Hepatic stellate cell (primary cell): ENCODE measurements around the gene MMEL1.
"Not testable (repeated sequence)": the region's sequence is repeated elsewhere in the genome, so short reads cannot be mapped to it uniquely, and the experiment has no call there.

Source experiments
- DNase-seq: peaks from one replicate; pipeline ENCODE4 v3.0.0; 2011; ENCODE audit warnings: low spot score

The MMEL1 gene

GRCh38 chr1:2628191-2628932 lies 4.5 kb downstream of the MMEL1 start:
- DNase-seq, result no peak

DNA sequence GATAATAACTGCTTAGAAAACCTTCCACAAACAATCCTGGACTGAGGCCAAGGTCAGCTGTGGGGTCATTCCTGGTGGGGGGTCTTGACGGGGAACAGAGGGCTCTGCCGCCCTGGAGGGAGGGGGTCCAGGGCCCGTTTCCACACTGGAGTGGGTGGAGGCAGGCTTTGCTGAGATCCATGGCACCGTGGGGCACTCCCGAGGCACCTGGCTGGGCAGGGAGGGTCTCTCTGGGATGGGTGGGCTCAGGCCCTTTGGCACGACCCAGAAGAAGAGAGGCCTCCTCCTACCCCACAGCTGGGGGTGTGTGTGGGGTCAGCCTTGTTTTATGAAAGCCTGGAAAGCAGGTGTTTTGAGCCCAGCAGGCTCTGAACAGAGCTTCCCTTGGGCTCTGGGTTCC lies 5.1 kb downstream of the MMEL1 start:
- no peak for DNase-seq

- not testable (repeated sequence) for DNase-seq
These were observed 7.1 kb downstream of the MMEL1 start for GRCh38 chr1:2625748-2626147.

- DNase-seq, result no peak
These were observed 7.5 kb downstream of the MMEL1 start for GRCh38 chr1:2625311-2625710.

DNA sequence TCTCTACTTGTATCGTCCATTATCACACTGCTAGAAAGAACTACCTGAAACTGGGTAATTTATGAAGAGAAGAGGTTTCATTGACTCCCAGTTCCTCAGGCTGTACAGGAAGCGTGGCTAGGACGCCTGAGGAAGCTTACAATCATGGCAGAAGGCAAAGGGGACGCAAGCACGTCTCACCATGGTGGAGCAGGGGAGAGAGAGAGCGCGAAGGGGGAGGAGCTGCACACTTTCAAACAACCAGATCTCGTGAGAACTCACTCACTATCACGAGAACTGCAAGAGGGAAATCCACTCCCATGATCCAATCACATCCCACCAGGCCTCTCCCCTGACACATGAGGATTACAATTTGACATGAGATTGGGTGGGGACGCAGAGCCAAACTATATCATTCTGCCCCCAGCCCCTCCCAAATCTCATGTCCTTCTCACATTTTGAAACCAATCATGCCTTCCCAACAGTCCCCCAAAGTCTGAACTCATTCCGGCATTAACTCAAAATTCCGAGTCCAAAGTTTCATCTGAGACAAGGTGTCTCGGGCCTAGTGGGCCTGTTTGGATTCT lies 8.0 kb downstream of the MMEL1 start:
- DNase-seq, result no peak

DNA sequence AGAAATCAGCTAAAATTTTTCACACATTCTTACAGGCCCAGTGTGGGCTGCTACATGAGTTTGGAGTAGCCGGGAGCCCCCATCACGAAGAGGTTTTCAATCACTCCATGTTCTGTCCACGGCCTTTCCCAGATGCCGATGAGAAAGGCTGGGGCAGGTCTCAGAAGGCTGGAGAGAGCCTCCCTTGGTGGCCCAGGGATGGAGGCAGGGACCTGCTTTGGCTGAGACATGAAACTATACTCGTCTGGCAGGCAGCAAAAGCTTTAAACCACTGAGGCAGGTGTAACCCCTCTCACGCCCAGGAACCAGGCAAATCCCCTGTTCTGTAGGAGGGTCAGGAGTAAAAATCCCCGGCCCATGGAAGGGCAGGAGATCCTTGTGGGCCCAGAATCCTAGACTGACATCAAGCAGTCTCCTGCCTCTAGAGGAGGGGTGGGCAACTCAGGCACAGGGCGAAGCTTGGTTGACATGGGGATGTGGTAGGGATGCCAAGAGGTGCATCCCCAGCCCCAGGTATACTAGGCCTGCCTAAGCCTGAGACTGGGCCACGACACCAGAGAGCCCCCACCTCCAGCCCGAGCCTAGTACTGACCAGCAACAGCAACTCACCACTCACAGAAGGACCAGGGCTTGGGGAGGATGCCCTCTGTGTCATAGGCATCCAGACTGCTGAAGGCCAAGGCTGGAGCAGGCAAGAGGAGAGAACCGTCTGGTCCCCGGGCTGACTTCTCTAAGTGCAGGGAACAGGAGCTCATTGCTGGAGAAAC lies 9.1 kb downstream of the MMEL1 start:
- DNase-seq, result no peak

GRCh38 chr1:2617971-2618470 lies 14.8 kb downstream of the MMEL1 start:
- DNase-seq, result no peak

DNA sequence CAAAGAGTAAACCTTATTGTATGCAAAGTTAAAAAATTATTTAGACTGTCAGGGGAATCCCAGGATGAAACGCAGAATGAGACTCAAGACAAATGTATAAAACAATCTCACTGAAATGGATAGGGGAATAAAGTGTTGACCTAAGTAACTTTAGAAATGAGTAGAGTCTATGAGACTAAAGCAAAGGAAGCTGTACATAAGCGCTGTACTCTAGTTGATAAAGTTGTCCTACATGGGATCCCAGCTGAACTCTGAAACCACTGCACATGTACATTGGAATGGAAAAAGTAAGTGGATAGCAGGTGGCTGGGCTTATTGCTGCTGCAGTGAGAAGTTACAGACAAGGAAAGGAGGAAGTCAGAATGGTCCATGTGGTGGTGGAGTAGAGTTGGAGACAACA lies 18.7 kb downstream of the MMEL1 start:
- no peak for DNase-seq

DNA sequence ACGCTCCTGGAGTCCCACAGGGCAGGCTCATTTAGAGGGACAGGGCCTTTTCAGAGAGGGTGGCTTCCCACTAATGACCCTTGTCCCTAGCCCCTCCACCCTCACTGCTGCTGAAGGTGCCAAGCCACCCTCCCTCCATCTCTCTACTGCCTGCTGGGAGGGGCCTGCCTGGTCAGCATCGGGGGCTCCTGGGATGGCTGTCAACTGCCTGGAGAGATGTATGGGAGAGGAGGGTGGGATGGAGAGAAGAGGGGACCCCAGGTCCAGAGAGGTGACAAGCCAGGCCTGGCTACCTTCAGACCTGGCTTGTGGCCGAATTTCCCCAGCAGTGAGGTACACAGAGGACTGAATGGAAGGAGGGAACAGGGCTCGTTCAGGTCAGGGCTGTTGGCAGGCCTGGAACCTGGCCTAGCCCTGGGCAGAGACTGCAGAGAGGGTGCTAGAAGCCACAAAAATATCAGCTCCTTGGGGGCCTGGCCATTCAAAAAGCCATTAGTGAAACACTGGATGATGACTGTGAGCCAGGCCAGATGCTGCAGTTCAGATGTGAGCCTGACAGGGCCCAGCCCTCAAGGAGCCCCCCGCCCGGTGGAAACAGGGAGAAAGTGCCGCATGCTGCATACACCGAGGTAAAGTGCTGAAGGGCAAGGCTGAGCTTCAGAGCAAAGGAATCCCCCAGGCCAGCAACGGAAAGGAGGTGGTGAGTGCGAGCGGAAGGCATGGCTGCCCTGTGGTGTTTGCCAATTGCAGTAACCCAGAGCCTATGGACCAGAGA lies 20.0 kb downstream of the MMEL1 start:
- DNase-seq, result no peak

- DNase-seq, result no peak
These were observed 21.0 kb downstream of the MMEL1 start for GRCh38 chr1:2611621-2612437.

GRCh38 chr1:2611031-2611501 lies 21.8 kb downstream of the MMEL1 start:
- no peak for DNase-seq

DNA sequence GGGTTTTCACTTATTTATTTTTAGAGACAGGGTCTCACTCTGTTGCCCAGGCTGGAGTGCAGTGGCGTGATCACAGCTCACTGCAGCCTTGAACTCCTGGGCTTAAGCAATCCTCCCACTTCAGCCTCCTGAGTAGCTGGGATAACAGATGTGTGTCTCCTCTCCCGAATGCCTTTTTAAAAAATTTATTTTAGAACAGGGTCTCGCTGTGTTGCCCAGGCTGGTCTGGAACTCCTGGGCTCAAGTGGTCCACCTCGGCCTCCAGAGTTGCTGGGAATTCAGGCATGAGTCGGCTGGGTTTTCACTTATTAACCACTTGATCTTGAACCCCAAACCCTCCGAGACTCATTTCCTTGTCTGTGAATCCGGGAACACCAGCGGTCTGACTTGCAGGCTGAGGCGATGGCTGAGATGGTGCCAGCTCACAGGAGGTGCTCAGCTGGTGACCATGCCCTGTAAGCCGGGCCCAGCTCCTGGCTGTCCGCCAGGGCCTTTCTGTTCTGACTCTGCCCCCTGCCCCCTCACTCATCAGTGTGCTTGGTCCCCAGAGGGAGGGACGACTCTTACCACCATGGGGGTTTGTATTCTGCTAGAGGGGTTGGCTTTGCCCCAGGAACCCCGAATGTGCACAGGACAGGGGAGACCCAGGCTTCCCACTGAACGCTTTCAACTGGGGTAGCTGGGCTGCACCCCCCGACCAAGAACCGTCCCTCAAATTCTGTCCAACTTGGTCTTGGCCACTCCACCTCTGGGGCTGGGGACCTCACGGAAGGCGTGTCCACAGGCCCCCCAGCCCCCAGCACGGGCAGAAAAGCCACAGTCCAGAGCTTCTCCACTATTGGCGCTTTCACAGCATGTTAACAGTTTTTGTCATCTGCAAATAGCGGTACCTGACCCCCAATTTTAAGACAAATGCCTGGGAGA lies 22.5 kb downstream of the MMEL1 start:
- no peak for DNase-seq

- DNase-seq, result no peak
These were observed 23.3 kb downstream of the MMEL1 start for GRCh38 chr1:2609319-2610035.

DNA sequence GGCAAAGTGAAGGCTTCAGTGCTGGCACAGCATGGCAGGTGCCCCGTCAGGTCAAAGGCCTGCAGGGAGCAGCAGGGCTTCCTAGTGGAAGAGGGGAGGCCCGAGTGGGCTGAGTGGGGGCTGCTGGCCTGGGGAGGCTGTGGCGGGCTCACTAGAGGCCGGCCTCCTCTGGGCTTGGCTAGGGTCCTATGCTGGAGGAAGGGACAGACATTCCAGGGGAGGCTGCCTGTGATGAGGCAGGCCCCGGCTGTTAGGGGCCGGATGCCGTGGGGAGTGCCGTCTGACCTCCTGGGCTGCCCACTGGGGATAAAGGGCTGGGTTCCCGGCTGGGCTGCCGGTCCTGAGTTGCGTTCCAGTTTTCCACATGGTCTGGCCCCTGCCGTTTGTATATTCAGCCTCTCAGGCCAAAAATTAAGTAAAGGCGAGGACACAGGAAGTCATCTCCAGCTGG lies 25.1 kb downstream of the MMEL1 start:
- DNase-seq, result no peak

DNA sequence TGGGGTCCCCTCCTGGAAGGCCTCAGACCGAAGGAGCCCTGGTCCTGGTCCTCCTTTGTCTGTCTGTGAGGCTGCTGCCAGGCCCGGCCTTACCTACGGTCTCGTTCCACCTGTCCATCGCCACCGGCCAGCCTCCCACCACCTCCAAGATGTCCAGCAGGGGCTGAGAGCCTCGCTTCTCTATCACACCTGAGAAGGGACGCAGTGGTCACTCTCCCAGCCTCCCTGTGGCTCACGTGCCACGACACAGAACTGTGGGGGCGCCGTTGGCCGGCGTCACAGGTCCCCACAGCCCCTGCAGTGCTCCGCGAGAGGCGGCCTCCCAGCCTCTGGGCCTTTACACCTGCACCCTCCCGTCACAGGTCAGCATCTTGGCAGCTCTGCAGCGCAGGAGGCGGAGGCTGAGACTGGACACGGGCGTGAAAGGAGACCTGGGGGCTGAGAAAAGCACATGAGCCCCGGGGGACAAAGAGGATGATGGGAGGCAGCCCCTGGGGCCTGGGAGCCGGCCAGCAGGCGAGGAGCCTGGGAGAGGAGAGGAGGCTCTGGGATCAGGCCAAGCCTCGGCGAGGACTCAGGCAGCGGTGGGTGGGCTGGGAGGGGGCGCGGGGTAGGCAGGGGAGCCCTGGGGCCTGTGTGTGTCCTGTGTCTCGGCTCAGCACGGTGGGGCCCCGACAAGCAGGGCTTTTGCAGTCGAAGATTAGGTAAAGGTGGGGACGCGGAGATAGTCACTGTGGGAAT lies 25.8 kb downstream of the MMEL1 start:
- no peak for DNase-seq

DNA sequence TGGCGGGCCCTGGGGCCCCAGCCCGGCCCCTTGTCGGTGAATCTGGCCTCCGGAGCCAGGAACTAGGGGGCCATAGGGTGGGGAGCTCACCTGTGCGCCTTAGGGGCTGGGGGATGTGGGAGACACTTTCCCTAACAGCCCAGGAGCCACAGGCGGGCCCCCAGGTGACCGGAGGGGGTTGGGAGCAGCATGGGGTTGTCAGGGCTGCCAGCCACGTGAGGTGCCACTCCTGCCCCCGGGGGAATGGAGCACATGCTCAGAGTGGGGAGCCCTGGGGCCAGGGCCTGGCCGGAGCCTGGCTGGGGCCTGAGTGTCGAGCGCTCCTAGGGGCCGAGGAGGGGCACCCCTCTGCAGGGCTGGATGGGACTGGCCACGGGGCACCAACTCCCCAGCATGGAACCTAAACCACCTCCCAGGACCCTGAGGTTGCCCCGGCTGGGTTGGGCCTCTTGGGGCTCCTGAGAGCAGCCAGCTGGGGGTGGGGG lies 26.4 kb downstream of the MMEL1 start:
- DNase-seq, result no peak

DNA sequence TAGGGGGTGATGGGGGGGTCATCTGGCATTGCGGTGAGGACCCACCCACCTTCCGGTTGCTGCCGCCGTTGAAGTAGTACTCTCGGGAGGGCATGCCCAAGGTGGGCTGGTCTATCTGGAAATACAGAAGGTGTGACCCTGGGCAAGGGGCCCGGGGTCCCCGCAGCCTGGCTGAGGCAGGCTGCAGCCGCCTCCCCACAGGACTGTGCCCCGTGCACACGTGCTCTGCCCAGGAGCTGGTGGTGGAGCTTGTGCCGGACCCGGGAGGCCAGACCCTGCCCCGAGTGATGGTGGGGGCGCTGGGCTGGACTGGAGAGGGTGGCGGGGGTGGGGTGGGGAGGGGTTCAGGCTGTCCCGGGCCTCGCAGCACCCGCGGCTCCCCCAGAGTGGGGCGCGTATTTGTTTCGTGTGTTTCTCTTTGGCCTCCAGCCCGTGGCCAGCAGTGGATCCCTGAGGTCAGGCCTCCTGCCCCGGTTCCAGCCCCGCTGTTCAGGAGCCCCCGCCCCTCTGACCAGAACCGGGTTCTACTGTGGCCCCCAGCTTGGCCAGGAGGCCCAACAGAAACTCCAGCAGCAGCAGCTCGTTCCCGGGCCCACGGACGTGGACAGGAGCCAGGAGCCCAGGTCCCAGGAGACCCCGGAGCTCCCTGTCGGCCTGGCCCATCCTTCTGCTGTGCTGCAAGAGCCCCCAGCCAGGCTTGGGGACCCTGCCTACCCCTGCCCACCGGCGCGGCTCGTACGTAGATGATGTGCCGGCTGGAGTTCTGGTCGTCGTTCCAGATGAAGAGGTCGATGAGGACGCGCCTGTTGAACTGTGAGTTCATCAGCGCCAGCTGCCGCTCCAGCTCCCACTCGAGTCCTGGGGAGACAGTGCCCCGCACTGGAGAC lies 27.1 kb downstream of the MMEL1 start:
- DNase-seq, result no peak
